ENCODE data around the gene IL12A.

The IL12A gene

GRCh38 chr3:159950156-159950898 lies 38.3 kb upstream of the IL12A start:
- TF ChIP-seq CTCF (conservative IDR thresholded peaks at IDR 0.05; ENCODE audit: low read length): no peak
- no peak for DNase-seq (ENCODE audit: low read depth)
- H3K4me3 ChIP-seq (ENCODE audit: low read length): no peak overlapping the region

- no peak for DNase-seq (ENCODE audit: low read depth)
- no peak overlapping the region for H3K4me3 ChIP-seq (ENCODE audit: low read length)
- TF ChIP-seq CTCF (conservative IDR thresholded peaks at IDR 0.05; ENCODE audit: low read length): no peak
Measured at GRCh38 chr3:159951540-159951939, 37.1 kb upstream of the IL12A start.

GRCh38 chr3:159953325-159954085 lies 35.1 kb upstream of the IL12A start:
- TF ChIP-seq CTCF (conservative IDR thresholded peaks at IDR 0.05; ENCODE audit: low read length): no peak
- no peak for DNase-seq (ENCODE audit: low read depth)

GRCh38 chr3:159960188-159961148 lies 28.2 kb upstream of the IL12A start:
- no peak overlapping the region for H3K4me3 ChIP-seq (ENCODE audit: low read length)

More at GRCh38 chr3:159953325-159954085, 35.1 kb upstream of the IL12A start:
- no peak overlapping the region for H3K4me3 ChIP-seq (ENCODE audit: low read length)

GRCh38 chr3:159964166-159964973 lies 24.3 kb upstream of the IL12A start:
- no peak for TF ChIP-seq CTCF (conservative IDR thresholded peaks at IDR 0.05; ENCODE audit: low read length)
- peak; percentile 59 for DNase-seq (ENCODE audit: low read depth)
- H3K4me3 ChIP-seq (ENCODE audit: low read length): no peak overlapping the region

More at GRCh38 chr3:159960188-159961148, 28.2 kb upstream of the IL12A start:
- no peak for DNase-seq (ENCODE audit: low read depth)
- TF ChIP-seq CTCF (conservative IDR thresholded peaks at IDR 0.05; ENCODE audit: low read length): no peak

- DNase-seq (ENCODE audit: low read depth): no peak
- TF ChIP-seq CTCF (conservative IDR thresholded peaks at IDR 0.05; ENCODE audit: low read length): no peak
- no peak overlapping the region for H3K4me3 ChIP-seq (ENCODE audit: low read length)
Measured at GRCh38 chr3:159971311-159971710, 17.3 kb upstream of the IL12A start.

All from AG10803 (cell line).